Right lobe of liver (tissue), 6 donors: ENCODE data around the gene DNAJA1. TPM values are rescaled to one million over a fixed set of nuclear protein-coding genes. Genes with fewer than 3 reads are reported as not detected.
A peak's percentile ranks its signal among the peaks of the same experiment; 100 is the strongest.

Experiments
- ATAC-seq, 4 donors: fragments of 200-7000 bp; cut with Tn5 transposase; one replicate each; pipeline ENCODE4 v1.9.1; 2020; ENCODE audit warnings: mild to moderate bottlenecking in 4 of 4, moderate library complexity in 4 of 4
- DNase-seq, 3 donors: peaks; one replicate each; pipeline ENCODE4 v3.0.0-alpha.2; 2020
- H3K27ac ChIP-seq, 3 donors: fragments of 200-600 bp; one replicate each; pipeline ENCODE4 v1.8.0; 2022
- H3K27me3 ChIP-seq, 2 donors: fragments of 200-600 bp; one replicate each; pipeline ENCODE4 v1.8.0; 2022
- H3K36me3 ChIP-seq, 4 donors: fragments of 200-600 bp; sonication (generic) in 1 of 4; one replicate each; pipeline versions ENCODE4 v1.5.1 to v1.8.0; 2017 to 2022; ENCODE audit warnings: control low read depth in 1 of 4
- H3K4me1 ChIP-seq, 4 donors: fragments of 200-600 bp; sonication (generic) in 1 of 4; one replicate each; pipeline versions ENCODE4 v1.5.1 to v1.8.0; 2017 to 2022; ENCODE audit warnings: control low read depth in 1 of 4
- H3K4me3 ChIP-seq, 3 donors: fragments of 200-600 bp; one replicate each; pipeline ENCODE4 v1.8.0; 2022
- H3K9me3 ChIP-seq, 4 donors: fragments of 200-600 bp; sonication (generic) in 1 of 4; one replicate each; pipeline versions ENCODE4 v1.5.1 to v1.8.0; 2017 to 2022; ENCODE audit warnings: control low read depth in 1 of 4
- CTCF ChIP-seq, 4 donors: fragments of 200-600 bp in 3 of 4; fragments of 450-650 bp in 1 of 4; IDR thresholded peaks; one replicate each; pipeline versions ENCODE4 v1.5.1 to v1.8.0; 2016 to 2022; ENCODE audit warnings: antibody characterized with exemption in 4 of 4, mild to moderate bottlenecking in 2 of 4
- POLR2A ChIP-seq: fragments of 450-650 bp; IDR thresholded peaks from one replicate; pipeline ENCODE4 v1.6.1; 2017; ENCODE audit warnings: antibody characterized with exemption, mild to moderate bottlenecking
- WGBS: methylation state at CpG from one replicate; pipeline ENCODE4 v1.1.6; 2018; ENCODE audit warnings: low coverage, low lambda C conversion rate; ENCODE audit not compliant: insufficient coverage; ENCODE audit errors: missing lambda C conversion rate; 5-methylcytosine and 5-hydroxymethylcytosine counted together
- intact Hi-C, 2 donors: fragments of 100-400 bp; cut with DNase I; formaldehyde crosslinking; loops; one replicate each; pipeline versions ENCODE4 v1.11.2 to v1.14.1; 2022
- total RNA-seq, 6 experiments: library from RNA; depleted of rRNA in 2 of 6; stranded (reverse); fragments of >200 nt in 2 of 6; fragmentation: NEBNext Ultra II Directional in 3 of 6; extraction: Animal tissue kit (Norgen Biotek cat#: 25700) in 3 of 6; gene quantifications; one replicate each; pipeline versions ENCODE4 v1.1.0 to v1.2.4, GENCODE V29; 2016 to 2023
- donor health status: DM: no; HTN: yes; CAD: no.
- donor health status: DM: no; HTN: no; CAD: no.
- donor health status: DM: no; HTN: no; CAD: no.
- donor health status: DM: no; HTN: yes; CAD: no.
- donor health status: DM: no; HTN: yes; CAD: no.

The DNAJA1 gene
- total RNA-seq, 6 experiments from 2014 or later = 60.1 to 130 (median 93.9) TPM

GRCh38 chr9:33030285-33030684 is 5.2 kb downstream of the DNAJA1 start:
- Histone ChIP-seq H3K4me3 (no peak overlapping the region), H3K27me3 (no peaks in the 10 kb centered on the region), H3K36me3 (peaks cover 4 to 79% (median 38%) of the 10 kb centered on the region in 4 donors), H3K4me1 (peaks cover 0 to 74% (median 21%) of the 10 kb centered on the region in 4 donors), H3K9me3 (no peaks in the 10 kb centered on the region), H3K27ac (peak overlapping the region in 2 of 3 donors; percentile 43 to 100)
- ATAC-seq (no peak), DNase-seq (no peak)
- intact Hi-C loops = no loop called here
- no peak for TF ChIP-seq POLR2A
- no peak for TF ChIP-seq CTCF (IDR thresholded peaks at IDR 0.05)
- WGBS = 76% methylated on average over 5 of the region's 5 CpGs

- Histone ChIP-seq H3K27me3 (no peaks in the 10 kb centered on the region), H3K4me3 (no peak overlapping the region), H3K36me3 (peaks cover 4 to 91% (median 56%) of the 10 kb centered on the region in 4 donors), H3K9me3 (no peaks in the 10 kb centered on the region), H3K4me1 (peaks cover 0 to 64% (median 18%) of the 10 kb centered on the region in 4 donors), H3K27ac (peak overlapping the region in 2 of 3 donors; percentile 17 to 64)
- DNase-seq (no peak), ATAC-seq (no peak)
- intact Hi-C loops = no loop called here
- TF ChIP-seq CTCF (IDR thresholded peaks at IDR 0.05) (no peak), POLR2A (no peak)
- WGBS = 25% methylated on average over 1 of the region's 1 CpG
Measured at GRCh38 chr9:33032292-33032691, 7.2 kb downstream of the DNAJA1 start.

- ATAC-seq (peak; percentile 18 to 32 (median 29)), DNase-seq (no peak)
- Histone ChIP-seq H3K36me3 (peaks cover 4 to 93% (median 59%) of the 10 kb centered on the region in 4 donors), H3K4me1 (peaks cover 0 to 58% (median 15%) of the 10 kb centered on the region in 4 donors), H3K27ac (peak overlapping the region in 2 of 3 donors; percentile 17 to 64), H3K9me3 (no peaks in the 10 kb centered on the region), H3K27me3 (no peaks in the 10 kb centered on the region), H3K4me3 (no peak overlapping the region)
- intact Hi-C loops = no loop called here
- no peak for TF ChIP-seq CTCF (IDR thresholded peaks at IDR 0.05)
- TF ChIP-seq POLR2A = no peak
- WGBS = 18% methylated on average over 5 of the region's 5 CpGs
Measured at GRCh38 chr9:33032865-33033264, 7.8 kb downstream of the DNAJA1 start.

GRCh38 chr9:33040792-33041431 is 15.8 kb downstream of the DNAJA1 start:
- H3K4me1 ChIP-seq = peaks cover 0 to 55% (median 17%) of the 10 kb centered on the region in 4 donors
- intact Hi-C loops = no loop called here
- ATAC-seq (no peak), DNase-seq (no peak)
- peaks cover 0 to 45% (median 27%) of the 10 kb centered on the region in 4 donors for H3K36me3 ChIP-seq
- H3K27ac ChIP-seq = peak overlapping the region in 2 of 3 donors; percentile 34 to 96
- TF ChIP-seq CTCF (IDR thresholded peaks at IDR 0.05) (no peak), POLR2A (no peak)
- H3K4me3 ChIP-seq = no peak overlapping the region
- H3K27me3 ChIP-seq = no peaks in the 10 kb centered on the region
- WGBS = 87% methylated on average over 8 of the region's 9 CpGs
- H3K9me3 ChIP-seq = no peaks in the 10 kb centered on the region
